HuH-7 (cell line): ENCODE data around the gene TMEM245.
"Not testable (repeated sequence)": the region's sequence is repeated elsewhere in the genome, so short reads cannot be mapped to it uniquely, and the experiment has no call there.

Experiments used
- DNase-seq: peaks from one replicate; pipeline ENCODE4 v3.0.0; 2011; ENCODE audit warnings: low spot score

The TMEM245 gene

DNA sequence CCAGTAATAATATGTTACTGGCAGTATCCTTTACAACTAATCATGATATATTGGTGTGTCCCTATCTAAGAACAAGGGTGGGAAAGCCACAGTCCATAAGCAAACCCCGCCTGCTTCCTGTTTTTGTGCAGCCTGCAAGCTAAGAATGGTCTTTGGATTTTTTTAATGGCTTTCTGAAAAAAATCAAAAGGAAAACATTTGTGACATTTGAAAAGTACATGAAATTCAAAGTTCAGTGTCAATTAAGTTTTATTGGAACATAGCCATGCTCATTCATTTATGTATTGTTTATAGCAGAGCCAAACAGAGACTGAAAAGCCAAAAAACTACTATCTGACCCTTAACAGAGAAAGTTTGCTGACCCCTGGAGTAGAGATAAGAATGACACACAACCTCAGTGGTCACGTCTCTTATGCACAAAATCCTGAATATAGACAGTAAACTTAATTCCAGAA lies 12.8 kb upstream of the TMEM245 start:
- no peak for DNase-seq

DNA sequence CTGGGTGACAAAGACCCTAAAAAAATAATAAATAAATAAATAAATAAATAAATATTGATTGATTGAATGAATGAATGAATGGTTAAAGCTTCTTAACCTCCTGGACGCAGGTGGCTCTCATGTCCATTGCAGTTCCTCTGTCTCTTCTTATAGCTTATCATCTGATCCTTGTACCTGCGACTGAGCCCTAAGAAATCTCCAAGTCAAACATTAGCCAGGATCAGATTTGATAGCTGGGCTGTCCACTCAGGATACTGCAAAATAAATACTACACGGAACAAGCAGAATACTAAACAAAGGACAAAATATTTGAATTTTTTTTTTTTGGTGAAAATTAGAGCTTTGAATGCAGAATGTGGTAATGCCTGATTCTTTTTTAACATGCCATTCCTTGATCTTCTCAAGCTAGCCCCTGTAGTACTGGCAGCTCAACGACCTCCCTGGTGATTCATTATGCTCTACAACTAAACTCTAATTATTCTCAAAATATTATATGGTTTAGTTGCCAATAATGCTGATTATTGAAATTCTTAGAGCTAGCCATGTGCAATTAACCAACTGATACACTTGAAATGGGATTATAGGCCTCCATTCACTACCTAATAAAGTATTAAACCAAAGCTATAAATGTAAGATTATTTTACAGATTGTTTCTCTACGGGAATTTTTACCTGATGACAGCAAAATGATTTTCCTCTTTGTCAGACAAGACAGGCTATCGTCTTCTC lies 9.9 kb upstream of the TMEM245 start:
- DNase-seq, result no peak

DNA sequence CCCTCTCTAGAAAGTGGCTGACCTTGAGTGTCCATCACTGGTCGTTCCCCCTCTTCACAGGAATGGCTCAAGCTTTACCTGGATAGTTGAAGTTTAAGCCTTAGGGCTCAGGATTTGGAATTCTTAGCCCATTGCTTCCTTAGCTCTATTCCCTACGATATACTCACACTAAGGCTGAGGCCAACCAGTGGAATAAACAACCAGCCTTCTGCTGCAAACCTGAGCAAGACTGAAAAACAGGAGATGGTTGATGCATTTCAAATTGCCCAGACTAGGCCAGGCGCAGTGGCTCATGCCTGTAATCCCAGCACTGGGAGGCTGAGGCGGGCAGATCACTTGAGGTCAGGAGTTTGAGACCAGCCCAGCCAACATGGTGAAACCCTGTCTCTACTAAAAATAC lies 6.9 kb upstream of the TMEM245 start:
- DNase-seq, result not testable (repeated sequence)

GRCh38 chr9:109124121-109124520 lies 4.4 kb upstream of the TMEM245 start:
- DNase-seq, result no peak

DNA sequence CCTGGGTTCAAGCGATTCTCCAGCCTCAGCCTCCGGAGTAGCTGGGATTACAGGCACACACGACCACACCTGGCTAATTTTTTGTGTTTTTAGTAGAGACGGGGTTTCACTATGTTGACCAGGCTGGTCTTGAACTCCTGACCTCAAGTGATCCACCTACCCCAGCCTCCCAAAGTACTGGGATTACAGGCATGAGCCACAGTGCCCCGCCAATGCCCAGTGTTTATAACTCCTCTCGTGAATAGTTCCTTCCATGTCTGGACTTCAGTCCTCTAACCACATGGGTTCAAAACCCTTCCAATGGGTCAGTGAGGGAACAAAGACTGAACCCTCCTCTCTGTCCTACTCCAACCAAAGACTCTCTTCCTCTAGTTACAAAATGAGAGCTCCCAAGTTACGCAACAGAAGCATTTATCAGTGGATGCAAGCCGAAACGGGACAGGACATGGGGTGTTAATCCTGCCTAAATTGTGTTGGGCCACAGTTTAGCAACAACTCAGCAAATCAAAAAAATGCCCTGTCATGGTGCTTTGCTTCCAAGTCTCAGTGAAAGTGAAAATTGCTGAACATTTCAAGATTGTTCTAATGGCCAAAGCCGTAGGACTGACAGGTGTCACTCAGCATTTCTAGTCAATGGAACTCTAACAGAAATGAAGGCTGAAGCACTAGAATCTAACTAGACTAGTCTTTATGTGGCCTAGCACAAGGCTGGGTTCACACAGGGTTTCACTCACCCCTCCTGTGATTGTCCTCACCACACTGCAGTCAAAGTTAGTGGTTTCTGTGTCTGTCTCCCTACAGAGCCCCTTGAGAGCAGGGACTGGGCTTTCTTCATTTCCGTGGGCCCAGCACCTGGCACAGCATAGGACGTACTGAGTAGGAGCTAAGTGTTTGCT lies 3.2 kb upstream of the TMEM245 start:
- DNase-seq, result no peak

DNA sequence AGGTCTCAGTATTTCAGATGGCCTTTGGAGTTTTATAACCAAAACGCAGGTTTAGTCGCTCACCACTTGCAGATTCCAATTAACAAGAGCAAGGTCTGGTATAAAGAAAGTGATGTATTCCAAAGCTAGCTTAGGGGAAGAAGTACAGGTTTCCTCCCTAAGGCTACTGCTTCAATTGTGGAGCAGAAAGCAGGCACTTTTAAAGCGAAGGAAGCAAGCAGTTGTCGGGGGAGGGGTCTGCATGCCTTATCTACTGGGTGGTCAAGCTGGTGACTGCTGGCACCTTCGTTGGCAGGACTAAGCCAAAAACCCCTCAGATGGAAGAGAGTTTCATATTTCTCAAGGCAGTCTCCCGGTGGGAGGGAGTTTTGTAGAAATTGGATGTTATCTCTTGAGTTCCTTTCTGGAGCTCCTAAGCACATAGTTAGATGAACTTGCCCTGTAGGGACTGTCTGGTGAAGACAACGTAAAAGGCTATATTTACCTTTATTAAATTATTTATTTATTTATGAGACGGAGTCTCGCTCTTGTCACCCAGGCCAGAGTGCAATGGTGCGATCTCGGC lies 1.6 kb upstream of the TMEM245 start:
- DNase-seq, result no peak

- no peak for DNase-seq
Observed at GRCh38 chr9:109120204-109120789, 550 bp upstream of the TMEM245 start.

GRCh38 chr9:109118808-109119438 lies 824 bp downstream of the TMEM245 start:
- DNase-seq, result no peak

GRCh38 chr9:109117856-109118807 lies 1.6 kb downstream of the TMEM245 start:
- peak; percentile 52 for DNase-seq

DNA sequence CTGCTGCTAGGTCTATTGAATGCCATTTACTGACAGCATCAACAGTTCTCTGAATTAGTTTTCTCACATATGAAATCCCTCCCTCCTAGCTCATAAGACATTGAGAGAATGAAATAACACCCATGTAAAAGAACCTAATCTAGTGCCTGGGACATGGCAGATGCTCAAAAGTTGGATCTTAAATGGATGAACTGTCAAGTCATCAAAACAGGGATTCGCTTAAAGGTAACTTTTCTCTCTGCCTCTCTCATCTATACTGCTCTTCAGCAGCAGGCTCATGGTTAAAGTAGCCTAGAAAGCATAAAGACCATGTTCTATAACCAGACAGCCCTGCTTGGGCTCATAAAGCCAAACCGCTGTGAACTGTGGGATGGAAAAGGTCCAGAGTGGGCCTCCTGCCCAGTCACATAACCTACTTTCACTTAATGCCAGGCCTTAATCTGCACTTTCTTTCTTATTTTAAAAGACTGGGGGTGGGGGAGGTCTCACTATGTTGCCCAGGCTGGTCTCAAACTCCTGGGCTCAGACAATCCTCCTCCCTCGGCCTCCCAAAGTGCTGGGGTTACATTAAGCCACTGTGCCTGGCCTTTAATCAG lies 3.7 kb downstream of the TMEM245 start:
- DNase-seq, result no peak

GRCh38 chr9:109114670-109115069 lies 5.1 kb downstream of the TMEM245 start:
- DNase-seq, result no peak

DNA sequence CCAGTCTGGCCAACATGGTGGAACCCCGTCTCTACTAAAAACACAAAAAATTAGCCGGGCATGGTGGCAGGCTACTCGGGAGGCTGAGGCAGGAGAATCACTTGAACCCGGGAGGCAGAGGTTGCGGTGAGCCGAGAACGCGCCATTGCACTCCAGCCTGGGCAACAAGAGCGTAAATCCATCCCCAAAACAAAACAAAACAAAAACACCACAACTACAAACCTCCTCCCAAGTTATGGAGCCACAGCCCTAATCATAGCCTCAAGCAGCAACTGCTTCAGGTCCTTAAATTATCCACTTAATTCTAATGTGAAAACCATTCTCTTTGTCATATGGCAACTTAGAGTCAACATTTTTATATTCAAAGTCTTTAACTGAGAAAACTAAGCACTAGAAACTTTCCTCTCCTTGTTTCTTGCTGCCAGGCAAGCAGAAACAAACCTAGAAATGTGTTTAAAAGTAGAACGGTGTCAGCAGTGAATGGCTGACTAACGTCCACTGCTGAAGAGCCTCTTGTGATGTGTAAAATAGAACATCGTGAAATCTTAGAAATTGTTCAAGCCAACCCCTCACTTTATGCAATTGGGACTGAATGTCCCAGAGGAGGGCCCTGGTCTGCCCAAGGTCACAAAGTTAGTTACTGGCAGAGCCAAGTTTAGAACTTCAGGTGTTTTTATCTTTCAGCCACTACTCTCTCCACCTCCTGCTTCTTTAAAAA lies 5.7 kb downstream of the TMEM245 start:
- no peak for DNase-seq

DNA sequence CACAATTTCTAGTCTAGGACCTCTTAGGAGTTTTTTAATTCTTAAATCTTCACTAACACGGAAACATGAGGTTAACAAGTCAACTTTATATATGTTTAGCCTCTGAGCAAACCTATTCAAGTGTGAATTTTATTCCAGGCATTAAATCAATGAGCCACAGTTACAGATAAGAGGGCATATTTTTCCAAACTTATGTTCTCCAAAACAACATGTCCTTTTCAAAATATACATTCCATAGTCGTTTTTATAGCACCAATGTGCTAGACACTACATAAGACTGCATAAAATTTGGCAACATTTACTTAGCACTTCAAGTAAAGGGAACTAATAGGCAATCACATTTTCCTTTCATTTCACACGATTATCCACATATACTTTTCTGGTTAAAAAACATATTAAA lies 6.5 kb downstream of the TMEM245 start:
- no peak for DNase-seq

DNA sequence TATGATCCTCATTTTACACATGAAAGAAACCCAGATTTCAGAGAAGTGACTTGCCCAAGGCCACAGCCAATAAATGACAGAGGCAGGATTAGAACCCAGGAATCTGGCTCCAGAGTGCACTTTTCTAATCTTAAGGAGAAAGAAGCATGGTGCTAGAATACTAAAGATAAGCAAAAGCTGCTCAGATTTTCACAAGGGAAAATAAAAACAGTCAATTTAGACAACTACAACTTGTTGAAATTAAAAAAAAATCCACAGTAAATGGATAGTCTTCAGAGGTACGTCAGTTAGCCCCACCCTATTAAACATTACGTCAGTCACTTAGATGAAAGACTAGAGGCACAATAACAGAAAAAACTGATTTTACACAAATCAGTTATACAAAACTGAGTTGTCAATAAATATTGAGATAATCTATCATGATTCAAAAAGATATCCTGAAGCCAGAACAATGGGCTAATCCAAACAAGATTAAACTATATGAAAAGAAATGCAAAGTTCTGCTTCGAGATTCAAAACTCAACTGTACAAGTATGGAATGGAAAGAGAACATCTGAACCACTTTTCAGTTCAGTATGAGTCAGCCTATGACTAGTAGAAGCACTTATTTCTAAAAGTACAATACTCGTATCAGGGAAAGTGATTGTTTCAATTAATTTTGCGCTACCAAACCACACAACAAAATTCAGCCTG lies 9.3 kb downstream of the TMEM245 start:
- DNase-seq, result no peak

- no peak for DNase-seq
Observed at GRCh38 chr9:109109967-109110328, 9.8 kb downstream of the TMEM245 start.

- no peak for DNase-seq
Observed at GRCh38 chr9:109108318-109108717, 11.4 kb downstream of the TMEM245 start.

DNA sequence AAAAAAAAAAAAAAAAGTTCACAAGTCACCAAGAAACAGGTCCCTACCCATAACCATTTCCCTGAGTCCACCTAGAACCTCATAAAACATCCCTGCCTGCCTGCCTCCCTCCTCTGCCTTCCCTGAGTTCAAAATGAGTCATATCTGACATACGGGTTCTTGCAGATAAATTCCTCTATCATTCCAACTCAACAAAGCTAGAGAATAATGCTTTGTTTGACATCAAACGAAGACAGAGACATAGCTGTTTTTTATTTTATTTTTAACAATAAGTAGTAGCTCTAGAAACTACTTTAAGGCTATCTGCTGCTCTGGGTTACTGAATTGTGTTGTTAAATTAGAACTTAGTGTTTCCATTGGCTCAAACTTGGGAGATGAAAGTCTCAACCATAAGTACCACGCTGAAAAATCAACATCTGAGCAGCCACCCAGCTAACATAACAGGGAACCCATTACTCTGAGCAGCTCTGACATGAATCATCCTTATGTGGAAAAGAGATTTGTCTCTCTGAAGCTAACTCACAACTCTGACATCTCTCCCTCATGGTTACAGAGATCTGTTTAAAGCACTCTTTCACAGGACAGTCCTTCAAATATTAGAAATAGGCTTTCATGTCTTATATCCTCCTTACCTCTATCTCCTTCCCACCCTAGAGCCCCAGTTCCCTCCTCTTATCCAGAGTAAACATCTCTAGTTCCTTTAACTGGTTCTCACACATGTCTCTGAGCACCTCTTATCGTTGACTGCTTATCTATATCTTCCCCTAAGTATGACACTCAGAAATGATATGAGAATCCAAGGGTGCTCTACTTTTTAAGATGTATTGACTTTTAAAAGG lies 12.1 kb downstream of the TMEM245 start:
- no peak for DNase-seq

DNA sequence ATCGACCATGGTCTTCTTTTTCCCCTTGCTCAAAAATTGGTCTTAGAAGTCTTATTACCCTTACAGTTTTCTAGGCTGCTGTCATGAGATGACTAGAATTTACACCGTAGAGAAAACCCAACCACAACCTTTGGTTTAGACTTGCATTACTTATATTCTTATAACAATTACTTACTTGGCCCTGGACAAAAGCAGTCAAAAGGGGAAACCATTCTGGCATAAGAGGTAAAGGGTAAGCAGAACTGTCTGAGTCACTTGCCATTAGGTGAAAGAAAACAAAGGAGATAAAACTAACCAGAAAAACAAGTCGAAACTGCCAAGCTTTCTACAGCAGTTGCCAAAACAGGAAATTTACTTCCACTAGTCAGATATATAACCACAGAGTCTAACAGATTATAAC lies 17.9 kb downstream of the TMEM245 start:
- DNase-seq, result no peak
